IMR-90 (cell line): Measurements from ENCODE around the gene CLDN9. TPM values are rescaled to one million over a fixed set of nuclear protein-coding genes. Genes with fewer than 3 reads are reported as not detected.

Source experiments
- ATAC-seq: fragments of 200-7000 bp; cut with Tn5 transposase; 2 replicates; pipeline ENCODE4 v1.9.1; 2020; ENCODE audit warnings: low read depth, mild to moderate bottlenecking, moderate library complexity
- BruUV-seq: library from RNA; stranded (reverse); fragments of 400-500 nt; replicated peaks from 2 replicates; lab custom pipeline; 2021; lab: Mats Ljungman, UMichigan
- CTCF ChIA-PET: fragments of 300-600 bp; formaldehyde crosslinking; extraction: SDS; loops from one replicate; lab custom pipeline; 2021; ENCODE audit warnings: antibody characterized with exemption; lab: Yijun Ruan, JAX
- POLR2A ChIA-PET: fragments of 300-600 bp; sonication (Branson Sonifier 250); formaldehyde crosslinking; loops from one replicate; lab custom pipeline; 2022; ENCODE audit warnings: antibody characterized with exemption; ENCODE audit not compliant: unreplicated experiment; lab: Charles Lee
- DNase-seq: peaks from one replicate; pipeline ENCODE4 v3.0.0; 2013
- H2AFZ ChIP-seq: replicated peaks from 2 replicates; pipeline ENCODE3; 2013; ENCODE audit warnings: low read length, mild to moderate bottlenecking; ENCODE audit not compliant: poor library complexity
- H2AK5ac ChIP-seq: 2 replicates; pipeline ENCODE4 v1.6.1; 2013; ENCODE audit warnings: low read depth, low read length, inconsistent platforms
- H2AK9ac ChIP-seq: replicated peaks from 2 replicates; pipeline ENCODE3; 2013; ENCODE audit warnings: mild to moderate bottlenecking, low read depth, low read length, moderate library complexity; ENCODE audit not compliant: poor library complexity
- H2BK120ac ChIP-seq: 2 replicates; pipeline ENCODE4 v1.6.1; 2013; ENCODE audit warnings: low read depth, low read length, inconsistent platforms
- H2BK15ac ChIP-seq: 3 replicates; pipeline ENCODE4 v1.6.1; 2013; ENCODE audit warnings: low read depth, low read length, inconsistent platforms
- H2BK20ac ChIP-seq: 2 replicates; pipeline ENCODE4 v1.6.1; 2013; ENCODE audit warnings: low read depth, mild to moderate bottlenecking, inconsistent platforms, low read length, moderate library complexity
- H2BK5ac ChIP-seq: 2 replicates; pipeline ENCODE4 v1.6.1; 2013; ENCODE audit warnings: mild to moderate bottlenecking, low read depth, low read length, inconsistent platforms; ENCODE audit not compliant: poor library complexity, severe bottlenecking
- H3K14ac ChIP-seq: replicated peaks from 2 replicates; pipeline ENCODE4 v1.6.1; 2013; ENCODE audit warnings: low read depth, low read length, inconsistent platforms
- H3K18ac ChIP-seq: 2 replicates; pipeline ENCODE4 v1.6.1; 2013; ENCODE audit warnings: low read depth, low read length, control low read depth
- H3K23ac ChIP-seq: 2 replicates; pipeline ENCODE4 v1.6.1; 2013; ENCODE audit warnings: low read depth, low read length, inconsistent platforms
- H3K27ac ChIP-seq: 2 replicates; pipeline ENCODE4 v1.5.1; 2013; ENCODE audit warnings: mild to moderate bottlenecking, control low read depth, low read length; ENCODE audit not compliant: insufficient read depth
- H3K27me3 ChIP-seq: 2 replicates; pipeline ENCODE4 v1.6.1; 2013; ENCODE audit warnings: low read length; ENCODE audit not compliant: control insufficient read depth, insufficient read depth
- H3K36me3 ChIP-seq: 2 replicates; pipeline ENCODE4 v1.6.1; 2013; ENCODE audit warnings: low read length, mixed read lengths; ENCODE audit not compliant: control insufficient read depth, insufficient read depth
- H3K4ac ChIP-seq: 2 replicates; pipeline ENCODE4 v1.6.1; 2013; ENCODE audit warnings: low read depth, low read length, inconsistent platforms
- H3K4me1 ChIP-seq: 2 replicates; pipeline ENCODE4 v1.6.1; 2013; ENCODE audit warnings: low read length, mixed read lengths; ENCODE audit not compliant: control insufficient read depth, insufficient read depth
- H3K4me2 ChIP-seq: 2 replicates; pipeline ENCODE4 v1.6.1; 2013; ENCODE audit warnings: low read depth, mild to moderate bottlenecking, control low read depth, low read length, moderate library complexity
- H3K4me3 ChIP-seq: 2 replicates; pipeline ENCODE4 v1.5.1; 2013; ENCODE audit warnings: low read depth, mild to moderate bottlenecking, control low read depth, low read length, moderate library complexity; ENCODE audit not compliant: insufficient read depth
- H3K56ac ChIP-seq: 2 replicates; pipeline ENCODE4 v1.6.1; 2013; ENCODE audit warnings: low read length, inconsistent platforms; ENCODE audit not compliant: insufficient read depth; ENCODE audit errors: extremely low read depth
- H3K79me1 ChIP-seq, 2 experiments: 2 replicates each; pipeline ENCODE4 v1.6.1; 2013; ENCODE audit warnings: low read length in 2 of 2, inconsistent platforms in 1 of 2, low read depth in 1 of 2
- H3K9ac ChIP-seq: 2 replicates; pipeline ENCODE4 v1.6.1; 2013; ENCODE audit warnings: low read depth, low read length, control low read depth
- H3K9me1 ChIP-seq: 2 replicates; pipeline ENCODE4 v1.6.1; 2013; ENCODE audit warnings: low read length, inconsistent platforms; ENCODE audit not compliant: insufficient read depth
- H3K9me3 ChIP-seq: 2 replicates; pipeline ENCODE4 v1.6.1; 2013; ENCODE audit warnings: low read length; ENCODE audit not compliant: control insufficient read depth, insufficient read depth
- H4K20me1 ChIP-seq: 2 replicates; pipeline ENCODE4 v1.6.1; 2013; ENCODE audit warnings: low read length, inconsistent platforms; ENCODE audit not compliant: insufficient read depth
- H4K5ac ChIP-seq: 2 replicates; pipeline ENCODE4 v1.6.1; 2013; ENCODE audit warnings: mild to moderate bottlenecking, low read depth, low read length, control low read depth
- H4K8ac ChIP-seq, 2 experiments: 2 replicates each; pipeline ENCODE4 v1.6.1; 2013; ENCODE audit warnings: low read depth in 2 of 2, low read length in 2 of 2, control low read depth in 1 of 2, inconsistent platforms in 1 of 2
- H4K91ac ChIP-seq: 2 replicates; pipeline ENCODE4 v1.6.1; 2013; ENCODE audit warnings: low read depth, low read length, inconsistent platforms; ENCODE audit not compliant: insufficient read depth
- CTCF ChIP-seq: conservative IDR thresholded peaks from 2 replicates; pipeline ENCODE4 v1.5.1; 2012; ENCODE audit warnings: mild to moderate bottlenecking, low read depth, low read length, improper control_type of control experiment
- MAZ ChIP-seq: IDR thresholded peaks from 2 replicates; pipeline ENCODE4 v1.6.1; 2012; ENCODE audit warnings: low read depth, mild to moderate bottlenecking, low read length, improper control_type of control experiment, moderate library complexity, borderline replicate concordance
- MXI1 ChIP-seq: IDR thresholded peaks from 2 replicates; pipeline ENCODE4 v1.6.1; 2012; ENCODE audit warnings: low read depth, mild to moderate bottlenecking, low read length, moderate library complexity, borderline replicate concordance
- POLR2A ChIP-seq: IDR thresholded peaks from 2 replicates; pipeline ENCODE4 v1.6.1; 2012; ENCODE audit warnings: mild to moderate bottlenecking, low read depth, low read length
- RAD21 ChIP-seq: IDR thresholded peaks from 2 replicates; pipeline ENCODE4 v1.6.1; 2012; ENCODE audit warnings: low read length, improper control_type of control experiment
- RCOR1 ChIP-seq: IDR thresholded peaks from 2 replicates; pipeline ENCODE4 v1.6.1; 2012; ENCODE audit warnings: mild to moderate bottlenecking, low read length, improper control_type of control experiment; ENCODE audit not compliant: insufficient replicate concordance
- SMC3 ChIP-seq: fragments of 150-350 bp; IDR thresholded peaks from 2 replicates; pipeline ENCODE4 v1.6.1; 2016; ENCODE audit warnings: low read depth, mild to moderate bottlenecking, antibody characterized with exemption, low read length, moderate library complexity
- WGBS, 2 experiments: methylation state at CpG; one replicate each; pipeline versions ENCODE4 v1.1.5 to v1.1.7; 2013; ENCODE audit warnings: missing lambda C conversion rate in 2 of 2; ENCODE audit not compliant: insufficient read length in 1 of 2; ENCODE audit errors: extremely low coverage in 2 of 2; 5-methylcytosine and 5-hydroxymethylcytosine counted together
- dilution Hi-C: fragments of 300-500 bp; cut with HindIII; formaldehyde crosslinking; loops from one replicate; pipeline ENCODE4 v1.14.3; 2018; ENCODE audit warnings: low sequenced_read_pairs; ENCODE audit not compliant: unreplicated experiment
- in situ Hi-C: fragments of 300-500 bp; cut with MboI; formaldehyde crosslinking; loops from 3 replicates; pipeline ENCODE4 v1.14.3; 2019; ENCODE audit warnings: low sequenced_read_pairs, inconsistent platforms, mixed read lengths
- intact Hi-C: fragments of 100-400 bp; cut with micrococcal nuclease; formaldehyde crosslinking; loops from 2 replicates; pipeline ENCODE4 v1.10.0; 2022
- polyA plus RNA-seq, 3 experiments: library from polyadenylated mRNA; depleted of rRNA; stranded (reverse); fragments of >200 nt; gene quantifications; 2 replicates each; pipeline ENCODE4 v1.2.3, GENCODE V29; 2012; ENCODE audit warnings: low replicate concordance in 1 of 3
- total RNA-seq: library from RNA; depleted of rRNA; stranded (reverse); fragments of >200 nt; gene quantifications from 2 replicates; pipeline ENCODE4 v1.2.3, GENCODE V29; 2012

The CLDN9 gene
- total and polyA plus RNA-seq, 2 of the 4 experiments (the other 2 are of a cell fraction), result 0.05 TPM; not detected in 1

GRCh38 chr16:3027983-3028715 is 15.4 kb downstream of the CLDN9 start:
- Histone ChIP-seq H3K23ac (no peak overlapping the region), H3K18ac (no peak overlapping the region), H2AK9ac (peak overlapping the region; percentile 15), H2BK5ac (no peak overlapping the region), H3K4me3 (no peak overlapping the region), H4K20me1 (peaks cover 12% of the 10 kb centered on the region), H3K4me2 (no peak overlapping the region), H3K27me3 (peaks cover 22% of the 10 kb centered on the region), H2BK120ac (no peak overlapping the region), H3K14ac (no peak overlapping the region), H4K91ac (no peak overlapping the region), H4K8ac (no peak overlapping the region), H3K36me3 (peaks cover 11% of the 10 kb centered on the region; the same call in 1 of the 2 replicates), H3K9ac (no peak overlapping the region), H3K56ac (no peak overlapping the region), H2AK5ac (no peak overlapping the region), H4K5ac (no peak overlapping the region), H2BK20ac (no peak overlapping the region), H3K79me1 (peaks cover 0 to 8% of the 10 kb centered on the region in 2 experiments; a peak in 2 of 4 replicates), H3K27ac (no peak overlapping the region), H2AFZ (peak overlapping the region; percentile 34), H3K4ac (no peak overlapping the region), H2BK15ac (no peak overlapping the region), H3K4me1 (peaks cover 1% of the 10 kb centered on the region), H3K9me3 (no peaks in the 10 kb centered on the region), H3K9me1 (no peaks in the 10 kb centered on the region)
- dilution Hi-C loops, result no loop called here
- ChIA-PET CTCF (interaction anchor here (0.6 to 1.8 kb wide), 5 partner anchors 11 to 120 kb away, joined by 3 to 7 read pairs (median 3); partner anchors contain the start of gene MMP25), POLR2A (no interaction called here)
- ATAC-seq (peak; percentile 3; the same call in 1 of the 2 replicates), DNase-seq (peak; percentile 57)
- in situ Hi-C loops, result no loop called here
- BruUV-seq, result no TSS peak
- WGBS, 2 experiments, result 30% methylated on average over 14 of the region's 58 CpGs; no CpG with 5 or more reads in 1 of the 2 experiments
- peak; percentile 19; the same call in 1 of the 2 replicates for TF ChIP-seq POLR2A
- TF ChIP-seq RCOR1, result no peak
- TF ChIP-seq MXI1, result no peak
- peak; percentile 61 for TF ChIP-seq CTCF
- TF ChIP-seq RAD21, result peak; percentile 26; the same call in 1 of the 2 replicates
- TF ChIP-seq SMC3, result 0 out of 2 replicates have a peak, but pooled peaks have one; percentile 22
- no peak for TF ChIP-seq MAZ
- intact Hi-C loops, result no loop called here
